Upper lobe of right lung (tissue), 1 donor: Measurements from ENCODE around the gene PDZD8. TPM values are rescaled to one million over a fixed set of nuclear protein-coding genes. Genes with fewer than 3 reads are reported as not detected.
A peak's percentile ranks its signal among the peaks of the same experiment; 100 is the strongest.

Experiments
- ATAC-seq: fragments of 200-7000 bp; cut with Tn5 transposase; one replicate; pipeline ENCODE4 v1.9.1; 2020; ENCODE audit warnings: mild to moderate bottlenecking, moderate library complexity
- DNase-seq: peaks from one replicate; pipeline ENCODE4 v3.0.0-alpha.2; 2020
- H3K27ac ChIP-seq: fragments of 200-600 bp; one replicate; pipeline ENCODE4 v1.8.0; 2022
- H3K27me3 ChIP-seq: fragments of 200-600 bp; one replicate; pipeline ENCODE4 v1.8.0; 2022; ENCODE audit warnings: mild to moderate bottlenecking
- H3K36me3 ChIP-seq: fragments of 200-600 bp; one replicate; pipeline ENCODE4 v1.8.0; 2022
- H3K4me1 ChIP-seq: fragments of 200-600 bp; one replicate; pipeline ENCODE4 v1.8.0; 2022
- H3K4me3 ChIP-seq: fragments of 200-600 bp; one replicate; pipeline ENCODE4 v1.8.0; 2022; ENCODE audit warnings: mild to moderate bottlenecking
- H3K9me3 ChIP-seq: fragments of 200-600 bp; one replicate; pipeline ENCODE4 v1.8.0; 2022
- CTCF ChIP-seq: fragments of 200-600 bp; IDR thresholded peaks from one replicate; pipeline ENCODE4 v1.8.0; 2022; ENCODE audit warnings: antibody characterized with exemption
- intact Hi-C: fragments of 100-400 bp; cut with DNase I; formaldehyde crosslinking; loops from one replicate; pipeline ENCODE4 v1.11.0; 2022
- long read RNA-seq: library from polyadenylated mRNA; unstranded; transcript quantifications from one replicate; pipeline ENCODE4 v2.0.0, GENCODE V29; 2021
- total RNA-seq: library from RNA; stranded (reverse); fragmentation: NEBNext Ultra II Directional; extraction: Animal tissue kit (Norgen Biotek cat#: 25700); gene quantifications from one replicate; pipeline ENCODE4 v1.2.1, GENCODE V29; 2021
- donor health status: DM: no; HTN: yes; CAD: no; lungs with severe emphysema.

Gene PDZD8
- 38.7 TPM for total RNA-seq
- long read RNA-seq, full-length matches to known transcripts, result 35 of 50 reads
- long read RNA-seq, partial matches to known transcripts, result 4 of 50 reads
- long read RNA-seq, other reads (novel, unspliced or antisense), result 11 of 50 reads

- ATAC-seq, result peak; percentile 95
- intact Hi-C loops, result no loop called here
- peaks cover 24% of the 10 kb centered on the region for H3K4me1 ChIP-seq
These were observed at the start of gene PDZD8 for GRCh38 chr10:117375360-117376178. TSS of gene PDZD8 (minus strand) at chr10:117375440. CDS start at chr10:117375227, 213 bp downstream.

DNA sequence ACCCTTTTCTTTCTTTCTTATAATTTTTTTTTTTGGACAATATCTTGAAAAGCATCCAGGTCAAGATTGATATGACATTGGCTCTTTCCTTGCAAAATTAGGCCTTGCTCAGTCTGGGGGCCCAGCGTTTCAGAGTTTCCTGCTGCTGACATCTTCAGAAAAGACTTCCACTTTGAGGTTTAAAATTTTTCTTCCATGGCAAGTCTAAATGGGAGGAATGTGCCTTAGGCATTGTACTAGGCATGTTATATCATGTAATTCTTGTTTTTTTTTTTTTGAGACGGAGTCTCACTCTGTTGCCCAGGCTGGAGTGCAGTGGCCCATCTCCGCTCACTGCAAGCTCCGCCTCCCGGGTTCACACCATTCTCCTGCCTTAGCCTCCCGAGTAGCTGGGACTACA lies 48.9 kb upstream of the PDZD8 start:
- H3K4me3 ChIP-seq, result no peak overlapping the region
- no peaks in the 10 kb centered on the region for H3K9me3 ChIP-seq
- H3K36me3 ChIP-seq, result no peaks in the 10 kb centered on the region
- H3K27me3 ChIP-seq, result no peaks in the 10 kb centered on the region
- H3K27ac ChIP-seq, result no peak overlapping the region
- no peaks in the 10 kb centered on the region for H3K4me1 ChIP-seq
- no peak for TF ChIP-seq CTCF
- ATAC-seq, result no peak
- DNase-seq, result no peak
- intact Hi-C loops, result no loop called here

More at GRCh38 chr10:117375360-117376178, at the start of gene PDZD8:
- peaks cover 4% of the 10 kb centered on the region for H3K36me3 ChIP-seq
- no peaks in the 10 kb centered on the region for H3K9me3 ChIP-seq
- no peak for TF ChIP-seq CTCF
- H3K4me3 ChIP-seq, result peak within 1 kb of the TSS; percentile 70
- peak; percentile 98 for DNase-seq
- H3K27ac ChIP-seq, result peak within 1 kb of the TSS; percentile 87
- H3K27me3 ChIP-seq, result no peaks in the 10 kb centered on the region

- no peaks in the 10 kb centered on the region for H3K9me3 ChIP-seq
- no peak overlapping the region for H3K4me3 ChIP-seq
- H3K4me1 ChIP-seq, result no peaks in the 10 kb centered on the region
- no peak for DNase-seq
- no peak for ATAC-seq
- no peak overlapping the region for H3K27ac ChIP-seq
- no peaks in the 10 kb centered on the region for H3K27me3 ChIP-seq
- no peaks in the 10 kb centered on the region for H3K36me3 ChIP-seq
- intact Hi-C loops, result no loop called here
- no peak for TF ChIP-seq CTCF
These were observed 46.7 kb upstream of the PDZD8 start for GRCh38 chr10:117421985-117422384.

- intact Hi-C loops, result no loop called here
- DNase-seq, result no peak
- Histone ChIP-seq H3K27ac (no peak overlapping the region), H3K4me3 (no peak overlapping the region), H3K4me1 (no peaks in the 10 kb centered on the region), H3K36me3 (no peaks in the 10 kb centered on the region), H3K9me3 (no peaks in the 10 kb centered on the region), H3K27me3 (no peaks in the 10 kb centered on the region)
- no peak for TF ChIP-seq CTCF
- ATAC-seq, result no peak
These were observed 45.5 kb upstream of the PDZD8 start for GRCh38 chr10:117420768-117421167.

- intact Hi-C loops, result no loop called here
- no peak for TF ChIP-seq CTCF
- no peaks in the 10 kb centered on the region for H3K27me3 ChIP-seq
- H3K4me3 ChIP-seq, result no peak overlapping the region
- H3K36me3 ChIP-seq, result no peaks in the 10 kb centered on the region
- DNase-seq, result no peak
- no peak for ATAC-seq
- no peaks in the 10 kb centered on the region for H3K4me1 ChIP-seq
- no peak overlapping the region for H3K27ac ChIP-seq
- no peaks in the 10 kb centered on the region for H3K9me3 ChIP-seq
These were observed 44.7 kb upstream of the PDZD8 start for GRCh38 chr10:117419921-117420320.
